OCI-LY1 (cell line): ENCODE data around the gene CSGALNACT2.

Source experiments
- EZH2 ChIP-seq: fragments of 200-600 bp; sonication (generic), shearing (Covaris generic); IDR thresholded peaks from 2 replicates; pipeline ENCODE4 v1.8.0; 2017; ENCODE audit warnings: borderline replicate concordance, mixed run types, mild to moderate bottlenecking, antibody characterized with exemption, low read length, moderate library complexity, mixed read lengths
- TF ChIP-seq, protein P1 (sequence below): fragments of 200-600 bp; sonication (generic), shearing (Covaris generic); IDR thresholded peaks from 2 replicates; pipeline ENCODE4 v1.5.1; 2017; ENCODE audit warnings: mild to moderate bottlenecking, antibody characterized with exemption, low read length, moderate library complexity, mixed read lengths

DNA sequence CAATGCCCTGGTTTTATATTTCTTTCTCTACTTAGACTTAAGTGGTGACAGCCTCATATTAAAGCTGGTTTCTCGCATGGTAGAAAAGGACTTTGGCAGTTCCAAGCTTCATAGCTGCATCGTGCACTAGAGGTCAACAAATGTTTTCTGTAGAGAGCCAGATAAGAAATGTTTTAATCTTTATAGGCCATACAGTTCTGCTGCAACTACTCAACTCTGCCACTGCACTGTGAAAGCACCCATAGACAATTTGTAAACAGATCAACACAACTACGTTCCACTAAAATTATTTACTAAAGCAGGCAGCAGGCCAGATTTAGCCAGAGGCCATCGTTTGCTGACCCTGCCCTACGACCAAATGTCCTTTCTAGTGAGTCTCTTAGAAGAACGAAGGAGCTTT lies 36.7 kb downstream of the CSGALNACT2 start:
- TF ChIP-seq, protein P1, sequence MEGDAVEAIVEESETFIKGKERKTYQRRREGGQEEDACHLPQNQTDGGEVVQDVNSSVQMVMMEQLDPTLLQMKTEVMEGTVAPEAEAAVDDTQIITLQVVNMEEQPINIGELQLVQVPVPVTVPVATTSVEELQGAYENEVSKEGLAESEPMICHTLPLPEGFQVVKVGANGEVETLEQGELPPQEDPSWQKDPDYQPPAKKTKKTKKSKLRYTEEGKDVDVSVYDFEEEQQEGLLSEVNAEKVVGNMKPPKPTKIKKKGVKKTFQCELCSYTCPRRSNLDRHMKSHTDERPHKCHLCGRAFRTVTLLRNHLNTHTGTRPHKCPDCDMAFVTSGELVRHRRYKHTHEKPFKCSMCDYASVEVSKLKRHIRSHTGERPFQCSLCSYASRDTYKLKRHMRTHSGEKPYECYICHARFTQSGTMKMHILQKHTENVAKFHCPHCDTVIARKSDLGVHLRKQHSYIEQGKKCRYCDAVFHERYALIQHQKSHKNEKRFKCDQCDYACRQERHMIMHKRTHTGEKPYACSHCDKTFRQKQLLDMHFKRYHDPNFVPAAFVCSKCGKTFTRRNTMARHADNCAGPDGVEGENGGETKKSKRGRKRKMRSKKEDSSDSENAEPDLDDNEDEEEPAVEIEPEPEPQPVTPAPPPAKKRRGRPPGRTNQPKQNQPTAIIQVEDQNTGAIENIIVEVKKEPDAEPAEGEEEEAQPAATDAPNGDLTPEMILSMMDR = no peak
- TF ChIP-seq EZH2 = no peak
